ENCODE results near the gene ARIH2. TPM values are rescaled to one million over a fixed set of nuclear protein-coding genes. Genes with fewer than 3 reads are reported as not detected.
A peak's percentile ranks its signal among the peaks of the same experiment; 100 is the strongest.
"Not testable (repeated sequence)": the region's sequence is repeated elsewhere in the genome, so short reads cannot be mapped to it uniquely, and the experiment has no call there.

The ARIH2 gene
- 62.7 and 82.2 TPM in 2 replicates for total RNA-seq (2014; rRNA removed; shearing (Covaris generic))

DNA sequence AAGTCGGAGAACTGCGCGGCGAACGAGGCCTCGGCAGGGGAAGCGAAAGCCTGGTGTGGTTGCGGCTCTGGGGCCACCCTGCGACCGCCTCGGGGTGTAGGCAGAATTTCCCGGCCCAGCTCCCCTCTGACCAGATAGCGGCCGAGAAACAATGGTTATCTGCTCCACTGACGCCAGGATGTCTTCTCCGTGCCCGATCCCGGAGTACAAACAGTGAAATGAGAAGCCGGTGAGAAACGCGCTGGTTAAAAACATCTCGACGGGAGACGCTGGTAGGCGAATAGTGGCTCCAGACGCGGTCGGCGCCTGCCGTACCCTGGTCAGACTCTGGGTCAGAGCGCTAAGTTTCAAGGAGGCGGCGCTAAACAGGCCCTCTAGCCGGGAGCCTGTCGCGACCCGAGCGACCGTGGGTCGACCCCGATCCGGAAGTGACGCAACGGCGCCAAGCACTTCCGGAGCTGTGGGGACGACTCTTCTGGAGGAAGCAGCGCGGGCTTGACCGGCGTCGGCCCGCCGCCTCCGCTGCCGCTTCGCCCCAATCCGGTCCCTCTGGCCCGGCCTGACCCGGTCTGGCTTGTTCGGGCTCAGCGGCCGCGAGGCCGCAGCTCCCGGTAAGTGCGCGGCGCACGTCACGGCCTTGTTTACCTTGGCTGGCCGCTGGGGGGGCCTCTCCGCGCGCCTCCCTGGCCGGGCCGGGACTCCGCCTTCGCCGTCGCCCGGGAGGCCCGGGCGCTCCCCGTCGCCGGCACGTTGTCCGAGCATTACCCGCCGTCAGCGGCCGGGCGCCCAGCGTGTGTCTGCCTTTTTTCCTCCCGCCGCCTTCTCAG is at the start of gene ARIH2:
TSS of gene ARIH2 (plus strand) at position 455 of the 827 bp plus-strand sequence. CDS start 8,717 bp downstream, outside the sequence.
- peak; percentile 75 for DNase-seq (ENCODE audit: low spot score)

GRCh38 chr3:48877671-48878070 is 41.0 kb upstream of the ARIH2 start:
- no peak for DNase-seq (ENCODE audit: low spot score)

DNA sequence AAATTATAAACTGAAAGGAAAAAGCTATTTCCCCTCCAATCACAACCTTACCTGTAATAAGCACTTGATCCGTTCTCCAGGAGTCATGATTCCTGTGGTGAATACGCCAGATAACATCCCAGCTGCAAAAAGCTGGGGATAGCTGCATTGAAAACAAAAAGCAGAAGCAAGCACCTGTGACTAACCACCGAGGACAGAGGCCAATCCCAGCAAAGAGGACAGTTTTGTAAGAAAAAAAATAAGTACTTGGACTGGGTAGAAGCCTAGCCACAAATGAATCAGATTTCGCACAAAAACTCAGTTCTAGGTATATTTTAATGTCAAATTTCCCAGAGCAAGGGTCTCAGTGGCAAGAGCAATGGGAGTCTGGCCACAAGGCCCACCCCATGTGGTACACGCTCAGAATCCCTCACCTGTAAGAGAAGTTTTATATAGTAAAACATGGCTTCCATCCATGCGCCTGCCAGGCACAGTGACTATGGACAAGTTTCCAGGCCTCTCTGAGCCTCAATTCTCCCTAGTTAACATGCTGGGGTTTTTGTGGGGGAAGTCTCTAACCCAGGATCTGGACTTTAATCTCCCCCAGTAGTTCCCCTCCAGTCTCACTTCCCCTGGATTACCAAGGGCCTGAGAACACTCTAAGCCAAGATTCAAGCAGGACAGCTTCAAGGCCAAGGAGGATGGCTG is 39.2 kb upstream of the ARIH2 start:
- DNase-seq (ENCODE audit: low spot score) = no peak

DNA sequence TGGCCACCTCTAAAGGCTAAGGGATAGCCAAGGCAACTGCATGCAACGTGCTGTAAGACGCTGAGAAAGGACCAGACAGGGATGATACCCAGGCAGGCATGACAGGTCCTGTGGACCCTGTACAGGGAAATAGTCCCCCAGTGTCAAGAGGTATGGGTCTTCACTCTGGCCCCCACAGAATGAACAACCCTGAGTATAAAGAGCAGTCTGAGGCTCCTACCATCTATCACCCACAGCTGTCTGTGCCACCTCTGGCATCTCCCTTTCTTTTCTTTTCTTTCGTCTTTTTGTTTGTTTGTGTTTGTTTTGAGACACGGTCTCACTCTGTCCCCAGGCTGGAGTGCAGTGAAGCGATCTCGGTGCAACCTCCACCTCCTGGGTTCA is 38.7 kb upstream of the ARIH2 start:
- DNase-seq (ENCODE audit: low spot score) = no peak

DNA sequence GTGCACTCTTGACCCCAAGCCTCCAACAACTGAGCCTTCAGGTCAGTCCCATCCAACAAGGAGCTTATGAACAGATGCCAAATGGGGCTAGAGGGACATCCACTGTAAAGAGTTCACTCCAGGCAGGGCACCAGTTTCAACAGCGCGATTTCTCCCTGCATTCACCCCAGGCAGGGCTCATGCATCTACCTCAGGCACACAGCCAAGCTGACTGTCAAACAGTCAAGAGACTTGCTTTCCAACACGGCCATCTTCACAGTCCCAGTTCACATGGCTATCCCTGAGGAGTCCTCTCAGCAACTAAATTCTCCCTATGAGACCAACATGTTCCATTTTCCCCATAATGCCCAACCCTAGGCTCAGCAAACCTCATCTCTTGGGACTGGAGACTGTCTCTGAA is 37.6 kb upstream of the ARIH2 start:
- no peak for DNase-seq (ENCODE audit: low spot score)

- no peak for DNase-seq (ENCODE audit: low spot score)
These were observed 37.0 kb upstream of the ARIH2 start for GRCh38 chr3:48881652-48882114.

- no peak for DNase-seq (ENCODE audit: low spot score)
These were observed 32.9 kb upstream of the ARIH2 start for GRCh38 chr3:48885753-48886152.

GRCh38 chr3:48891606-48892005 is 27.0 kb upstream of the ARIH2 start:
- no peak for DNase-seq (ENCODE audit: low spot score)

DNA sequence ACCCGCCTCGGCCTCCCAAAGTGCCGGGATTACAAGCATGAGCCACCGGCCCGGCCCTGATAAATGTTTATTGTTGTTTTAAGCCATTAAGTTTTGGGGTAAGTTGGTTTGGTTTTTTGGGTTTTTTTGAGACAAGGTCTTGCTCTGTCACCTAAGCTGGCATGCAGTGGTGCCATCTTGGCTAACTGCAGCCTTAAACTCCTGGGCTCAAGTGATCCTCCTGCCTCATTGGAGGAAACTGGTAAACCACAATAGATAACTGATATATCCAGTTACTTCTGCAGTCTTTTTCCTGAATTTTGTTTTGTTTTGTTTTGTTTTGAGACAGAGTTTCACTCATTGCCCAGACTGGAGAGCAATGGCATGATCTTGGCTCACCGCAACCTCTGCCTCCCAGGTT is 24.1 kb upstream of the ARIH2 start:
- DNase-seq (ENCODE audit: low spot score) = peak; percentile 23

DNA sequence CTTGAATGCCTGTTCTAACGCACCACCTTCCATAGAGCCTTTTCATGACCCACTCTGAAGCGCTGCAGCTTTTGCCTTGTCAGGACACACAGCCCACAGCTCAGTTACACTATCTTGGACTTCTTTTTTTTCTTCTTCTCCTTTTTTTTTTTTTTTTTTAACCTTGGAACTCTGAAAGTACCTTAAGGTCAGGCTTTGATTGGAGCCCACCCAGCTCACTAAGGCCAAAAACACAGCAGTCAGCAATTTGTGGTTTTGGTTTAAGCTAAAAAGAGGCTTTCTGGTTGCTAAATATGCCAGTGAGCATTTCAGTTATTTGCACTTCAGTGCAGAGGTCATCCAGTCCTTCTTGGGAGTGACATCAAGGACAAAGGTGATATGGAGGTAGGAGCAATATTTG is 21.7 kb upstream of the ARIH2 start:
- DNase-seq (ENCODE audit: low spot score) = no peak

GRCh38 chr3:48897460-48898376 is 20.9 kb upstream of the ARIH2 start:
- no peak for DNase-seq (ENCODE audit: low spot score)

DNA sequence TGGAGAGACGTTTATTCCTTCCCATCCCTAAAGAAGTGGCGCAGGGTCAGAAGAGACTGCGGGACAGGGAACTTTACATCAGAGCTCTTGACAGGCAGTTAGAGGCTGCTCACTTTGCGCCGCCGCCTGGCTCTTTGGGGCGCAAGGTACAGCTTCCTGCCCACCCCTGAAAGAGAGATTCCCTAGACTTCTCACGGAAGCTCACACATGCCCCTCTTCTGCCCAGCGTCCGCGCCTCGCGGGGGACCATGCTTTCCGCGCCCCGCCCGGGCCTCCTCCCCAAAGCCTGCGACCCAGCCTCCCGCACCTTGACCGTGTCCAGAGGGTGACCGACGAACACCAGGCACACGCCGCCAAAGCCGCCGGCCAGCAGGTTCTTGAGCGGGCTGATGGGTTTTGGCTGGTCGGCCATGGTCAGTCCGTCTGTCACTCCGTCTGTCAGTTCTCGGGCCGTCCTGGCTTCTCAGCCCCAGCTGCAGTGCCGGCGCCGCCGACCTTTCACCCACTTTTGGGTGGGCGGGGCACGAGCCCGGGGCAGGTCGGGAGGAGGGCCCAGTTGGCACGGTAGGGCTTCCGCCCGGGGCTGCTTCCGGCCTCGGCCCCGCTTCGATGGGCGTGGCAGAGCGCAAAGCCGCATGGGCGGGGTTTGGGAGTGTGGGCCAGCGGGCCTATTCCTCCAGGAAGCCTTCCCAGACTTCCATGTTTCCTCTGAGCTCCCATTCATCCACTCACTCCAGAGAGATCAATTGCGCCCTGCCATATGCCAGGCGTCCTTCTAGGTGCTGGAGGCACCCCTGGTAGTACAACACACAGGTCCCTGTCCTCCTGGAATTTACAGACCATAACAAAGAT is 20.0 kb upstream of the ARIH2 start, which contains the start of gene SLC25A20:
TSS of gene SLC25A20 (minus strand) at position 500 of the 852 bp plus-strand sequence. CDS start at position 412, 88 bp downstream.
- peak; percentile 78 for DNase-seq (ENCODE audit: low spot score)

GRCh38 chr3:48899273-48899672 is 19.4 kb upstream of the ARIH2 start:
- no peak for DNase-seq (ENCODE audit: low spot score)

GRCh38 chr3:48907026-48907425 is 11.6 kb upstream of the ARIH2 start:
- DNase-seq (ENCODE audit: low spot score) = not testable (repeated sequence)

GRCh38 chr3:48915296-48915695 is 3.3 kb upstream of the ARIH2 start:
- DNase-seq (ENCODE audit: low spot score) = no peak

GRCh38 chr3:48919215-48920138 is 835 bp downstream of the ARIH2 start:
- DNase-seq (ENCODE audit: low spot score) = peak; percentile 37

DNA sequence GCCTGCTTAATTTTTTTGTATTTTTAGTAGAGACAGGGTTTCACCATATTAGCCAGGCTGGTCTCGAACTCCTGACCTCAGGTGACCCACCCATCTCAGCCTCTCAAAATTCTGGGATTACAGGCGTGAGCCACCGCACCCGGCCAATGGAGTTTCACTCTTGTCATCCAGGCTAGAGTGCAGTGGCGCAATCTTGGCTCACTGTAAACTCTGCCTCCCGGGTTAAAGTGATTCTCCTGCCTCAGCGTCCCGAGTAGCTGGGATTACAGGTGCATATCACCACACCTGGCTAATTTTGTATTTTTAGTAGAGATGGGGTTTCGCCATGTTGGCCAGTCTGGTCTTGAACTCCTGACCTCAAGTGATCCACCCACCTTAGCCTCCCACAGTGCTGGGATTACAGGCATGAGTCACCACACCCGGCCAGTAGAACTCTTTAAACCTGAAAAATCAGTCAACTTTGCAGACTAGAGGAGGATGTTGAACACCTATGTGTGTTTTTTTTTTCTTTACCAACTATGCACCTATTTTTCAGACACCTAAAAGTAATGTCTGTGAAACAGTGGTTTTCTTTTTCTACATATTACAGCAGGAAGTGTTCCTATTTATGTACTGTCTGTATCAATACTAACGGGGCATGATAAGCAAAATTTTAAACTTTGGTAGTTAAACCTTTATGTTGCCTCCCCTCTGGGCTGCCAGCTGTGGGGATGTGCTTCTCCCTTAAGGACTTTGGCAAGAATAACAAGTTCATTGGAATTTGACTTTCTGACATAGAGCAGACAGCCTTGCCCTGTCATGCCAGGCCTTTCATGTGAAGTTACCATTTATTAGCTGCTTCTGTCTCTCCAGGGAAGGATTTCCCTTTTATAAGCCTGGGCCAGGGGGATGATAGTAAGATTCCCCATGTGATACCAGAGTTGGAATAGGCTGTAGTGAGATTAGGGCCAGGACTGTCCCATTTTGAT is 8.1 kb downstream of the ARIH2 start:
- DNase-seq (ENCODE audit: low spot score) = no peak

DNA sequence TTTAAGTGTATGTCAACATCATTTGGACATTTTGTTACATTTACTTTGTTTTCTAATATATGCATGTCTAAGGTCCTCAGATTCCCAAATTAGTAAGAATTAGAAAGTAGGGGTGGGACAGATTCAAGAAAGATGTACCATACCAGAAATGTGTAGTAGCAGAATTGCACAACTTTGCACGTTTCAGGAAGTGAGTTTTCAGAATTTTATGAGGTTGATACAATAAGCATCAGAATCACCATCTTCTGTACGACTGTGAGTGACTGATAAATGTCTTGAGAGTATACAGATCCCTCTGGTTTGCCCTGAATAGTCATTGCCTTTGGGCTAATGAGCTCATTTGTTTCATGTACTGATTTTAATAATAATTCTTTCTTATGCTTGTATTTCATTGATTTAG is 9.3 kb downstream of the ARIH2 start:
- DNase-seq (ENCODE audit: low spot score) = no peak

DNA sequence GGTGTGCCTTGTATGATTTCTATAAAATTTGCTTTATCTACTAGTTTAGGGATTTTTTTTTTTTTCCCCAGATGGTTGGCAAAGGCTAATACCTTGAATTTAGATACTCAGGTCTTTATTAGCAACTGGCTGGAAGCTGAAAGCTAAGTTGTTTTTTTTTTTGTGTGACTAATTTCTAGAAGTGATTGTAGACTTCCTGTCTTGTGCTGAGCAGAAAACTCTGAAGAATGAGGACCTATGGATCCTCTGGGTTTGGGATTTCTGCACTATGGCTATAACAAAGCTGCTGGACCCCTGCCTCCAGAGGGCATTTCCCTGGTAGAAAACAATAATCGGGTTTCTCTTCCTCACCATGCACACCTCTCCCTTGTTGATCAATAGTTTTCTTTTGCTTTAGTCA is 10.0 kb downstream of the ARIH2 start:
- no peak for DNase-seq (ENCODE audit: low spot score)

Measured in H4 (cell line).